Measurements from ENCODE around the gene ARHGAP10.
A peak's percentile ranks its signal among the peaks of the same experiment; 100 is the strongest.
"Not testable (repeated sequence)": the region's sequence is repeated elsewhere in the genome, so short reads cannot be mapped to it uniquely, and the experiment has no call there.

The ARHGAP10 gene

DNA sequence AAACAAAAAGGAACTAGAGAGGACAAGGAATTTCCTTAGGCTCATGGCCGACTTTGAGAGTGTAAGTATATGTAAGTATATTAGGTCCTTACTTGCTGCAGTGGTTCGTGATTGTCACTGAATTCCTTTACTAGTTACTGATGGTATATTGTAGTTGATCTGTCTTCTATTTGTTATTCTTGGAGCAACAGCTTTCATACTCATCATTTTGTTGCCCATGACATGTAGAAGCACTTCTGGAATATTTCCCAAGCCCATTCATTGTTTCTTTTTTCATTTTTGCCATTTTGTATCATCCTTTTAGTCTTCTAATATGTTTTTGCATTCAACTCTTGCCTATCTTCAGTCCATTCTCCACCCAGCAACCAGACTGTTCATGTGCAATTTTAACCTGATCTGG is 170.0 kb downstream of the ARHGAP10 start:
- TF ChIP-seq, protein P1, sequence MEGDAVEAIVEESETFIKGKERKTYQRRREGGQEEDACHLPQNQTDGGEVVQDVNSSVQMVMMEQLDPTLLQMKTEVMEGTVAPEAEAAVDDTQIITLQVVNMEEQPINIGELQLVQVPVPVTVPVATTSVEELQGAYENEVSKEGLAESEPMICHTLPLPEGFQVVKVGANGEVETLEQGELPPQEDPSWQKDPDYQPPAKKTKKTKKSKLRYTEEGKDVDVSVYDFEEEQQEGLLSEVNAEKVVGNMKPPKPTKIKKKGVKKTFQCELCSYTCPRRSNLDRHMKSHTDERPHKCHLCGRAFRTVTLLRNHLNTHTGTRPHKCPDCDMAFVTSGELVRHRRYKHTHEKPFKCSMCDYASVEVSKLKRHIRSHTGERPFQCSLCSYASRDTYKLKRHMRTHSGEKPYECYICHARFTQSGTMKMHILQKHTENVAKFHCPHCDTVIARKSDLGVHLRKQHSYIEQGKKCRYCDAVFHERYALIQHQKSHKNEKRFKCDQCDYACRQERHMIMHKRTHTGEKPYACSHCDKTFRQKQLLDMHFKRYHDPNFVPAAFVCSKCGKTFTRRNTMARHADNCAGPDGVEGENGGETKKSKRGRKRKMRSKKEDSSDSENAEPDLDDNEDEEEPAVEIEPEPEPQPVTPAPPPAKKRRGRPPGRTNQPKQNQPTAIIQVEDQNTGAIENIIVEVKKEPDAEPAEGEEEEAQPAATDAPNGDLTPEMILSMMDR (IDR thresholded peaks at IDR 0.05; ENCODE audit: low read depth, low read length): no peak
- in situ Hi-C loops (cut with HindIII; ENCODE audit: low sequenced_read_pairs): no loop called here
- no peak for DNase-seq (ENCODE audit: low read depth, low spot score)
- H3K4me3 ChIP-seq (ENCODE audit: low read depth, low read length): no peak overlapping the region

DNA sequence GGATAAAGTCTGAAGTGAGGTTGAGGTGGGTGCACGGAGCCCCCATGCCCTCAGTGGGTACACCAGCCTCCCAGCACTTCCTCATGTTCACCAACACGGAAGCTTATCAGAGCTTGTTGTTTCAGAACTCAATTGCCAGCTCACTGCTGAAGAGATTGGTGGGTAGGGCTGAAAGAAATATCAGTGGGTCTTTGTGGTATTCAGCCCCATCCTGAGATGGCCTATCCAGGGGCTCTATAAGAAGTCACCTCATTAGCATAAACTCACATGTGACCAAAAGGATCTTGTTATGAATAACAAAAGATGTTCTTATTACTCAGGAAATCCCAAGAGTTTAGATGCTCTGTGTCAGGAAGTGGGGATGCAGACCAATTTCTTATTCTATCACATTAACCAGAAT is 177.3 kb downstream of the ARHGAP10 start:
- in situ Hi-C loops (cut with HindIII; ENCODE audit: low sequenced_read_pairs): no loop called here
- TF ChIP-seq, protein P1 (IDR thresholded peaks at IDR 0.05; ENCODE audit: low read depth, low read length): no peak
- no peak for DNase-seq (ENCODE audit: low read depth, low spot score)
- no peak overlapping the region for H3K4me3 ChIP-seq (ENCODE audit: low read depth, low read length)

DNA sequence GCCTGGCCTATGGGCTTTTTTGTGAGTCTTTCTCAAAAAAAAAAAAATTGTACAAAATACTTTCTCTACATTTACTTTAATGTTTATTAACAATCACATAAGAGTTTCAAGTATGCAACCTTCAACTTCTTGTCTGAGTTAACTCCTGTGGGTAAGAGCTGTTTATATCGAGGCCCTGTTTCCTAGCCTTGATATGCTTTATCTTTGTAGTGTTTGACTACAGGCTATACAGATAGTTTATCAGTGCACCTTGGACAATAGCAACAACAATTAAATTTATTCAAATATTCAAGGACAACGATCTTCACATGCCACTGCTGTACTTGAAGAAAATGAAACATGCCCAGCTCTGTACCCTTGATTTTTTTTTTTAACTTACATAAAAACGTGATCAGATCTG is 178.4 kb downstream of the ARHGAP10 start:
- TF ChIP-seq, protein P1 (IDR thresholded peaks at IDR 0.05; ENCODE audit: low read depth, low read length): no peak
- H3K4me3 ChIP-seq (ENCODE audit: low read depth, low read length): no peak overlapping the region
- in situ Hi-C loops (cut with HindIII; ENCODE audit: low sequenced_read_pairs): no loop called here
- DNase-seq (ENCODE audit: low read depth, low spot score): no peak

DNA sequence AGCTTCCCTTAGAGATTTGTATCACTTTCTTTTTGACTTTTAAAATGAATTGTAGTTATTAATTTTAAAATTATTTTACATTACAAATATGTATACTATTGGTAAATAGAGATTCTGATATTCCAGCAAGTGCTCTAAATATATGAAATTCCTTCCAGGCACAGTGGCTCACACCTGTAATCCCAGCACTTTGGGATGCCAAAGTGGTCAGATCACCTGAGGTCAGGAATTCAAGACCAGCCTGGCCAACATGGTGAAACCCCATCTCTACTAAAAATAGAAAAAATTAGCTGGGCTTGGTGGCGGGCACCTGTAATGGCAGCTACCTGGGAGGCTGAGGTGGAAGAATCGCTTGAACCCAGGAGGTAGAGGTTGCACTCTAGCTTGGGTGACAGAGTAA is 180.2 kb downstream of the ARHGAP10 start:
- in situ Hi-C loops (cut with HindIII; ENCODE audit: low sequenced_read_pairs); H3K4me3 ChIP-seq (ENCODE audit: low read depth, low read length); DNase-seq (ENCODE audit: low read depth, low spot score): not testable (repeated sequence)

GRCh38 chr4:147913137-147913536 is 181.2 kb downstream of the ARHGAP10 start:
- in situ Hi-C loops (cut with HindIII; ENCODE audit: low sequenced_read_pairs): no loop called here
- no peak overlapping the region for H3K4me3 ChIP-seq (ENCODE audit: low read depth, low read length)
- no peak for DNase-seq (ENCODE audit: low read depth, low spot score)
- TF ChIP-seq, protein P1 (IDR thresholded peaks at IDR 0.05; ENCODE audit: low read depth, low read length): no peak

DNA sequence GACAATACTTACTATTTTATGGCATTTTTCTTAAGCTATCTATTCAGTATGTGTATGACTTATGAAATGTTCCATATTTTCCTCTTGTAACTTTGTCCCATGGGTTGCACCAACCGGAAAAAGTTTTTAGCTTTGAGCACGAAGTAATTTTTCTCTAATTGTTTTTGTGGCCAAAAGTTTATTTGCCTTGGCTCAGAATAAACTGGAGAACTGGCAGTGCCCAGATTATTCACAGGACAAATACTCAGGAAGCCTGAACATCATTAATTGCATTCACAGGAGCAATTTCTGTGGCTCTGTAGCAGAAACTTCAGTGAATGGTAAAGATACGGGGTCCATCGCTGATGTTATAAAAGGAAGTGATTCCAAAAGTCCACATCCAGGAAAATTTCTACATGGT is 184.5 kb downstream of the ARHGAP10 start:
- TF ChIP-seq, protein P1 (IDR thresholded peaks at IDR 0.05; ENCODE audit: low read depth, low read length): no peak
- in situ Hi-C loops (cut with HindIII; ENCODE audit: low sequenced_read_pairs): no loop called here
- peak; percentile 41 for DNase-seq (ENCODE audit: low read depth, low spot score)
- H3K4me3 ChIP-seq (ENCODE audit: low read depth, low read length): no peak overlapping the region

- H3K4me3 ChIP-seq (ENCODE audit: low read depth, low read length): no peak overlapping the region
- TF ChIP-seq, protein P1 (IDR thresholded peaks at IDR 0.05; ENCODE audit: low read depth, low read length): no peak
- in situ Hi-C loops (cut with HindIII; ENCODE audit: low sequenced_read_pairs): no loop called here
- DNase-seq (ENCODE audit: low read depth, low spot score): no peak
Observed at GRCh38 chr4:147923381-147923780, 191.5 kb downstream of the ARHGAP10 start.
